K562 (cell line): ENCODE measurements around the gene EFHC1. TPM values are rescaled to one million over a fixed set of nuclear protein-coding genes. Genes with fewer than 3 reads are reported as not detected.

Experiments used
- ATF7 ChIP-seq: fragments of 450-650 bp; IDR thresholded peaks from 2 replicates; pipeline ENCODE4 v1.7.1; 2014; ENCODE audit warnings: mild to moderate bottlenecking, moderate library complexity
- BMI1 ChIP-seq: fragments of 150-350 bp; IDR thresholded peaks from 2 replicates; pipeline ENCODE4 v1.6.1; 2014; ENCODE audit warnings: low read length
- CCAR2 ChIP-seq: fragments of 200-400 bp; formaldehyde crosslinking; IDR thresholded peaks from 2 replicates; pipeline ENCODE4 v1.6.1; 2017; ENCODE audit warnings: mild to moderate bottlenecking, low read depth, low read length
- DMBX1 ChIP-seq: fragments of 250-450 bp; sonication (Bioruptor Pico); IDR thresholded peaks from 2 replicates; pipeline ENCODE4 v1.8.0; 2022; ENCODE audit warnings: inconsistent platforms, mild to moderate bottlenecking, moderate library complexity, borderline replicate concordance
- DPF2 ChIP-seq: fragments of 450-650 bp; IDR thresholded peaks from 2 replicates; pipeline ENCODE4 v1.6.1; 2016
- HDGF ChIP-seq: fragments of 450-650 bp; IDR thresholded peaks from 2 replicates; pipeline ENCODE4 v1.6.1; 2016
- NRF1 ChIP-seq, 2 experiments: fragments of 450-650 bp; IDR thresholded peaks in 1 of 2; conservative IDR thresholded peaks in 1 of 2; 2 replicates each; pipeline ENCODE4 v1.6.1; 2014; ENCODE audit warnings: mild to moderate bottlenecking in 2 of 2
- NUFIP1 ChIP-seq: fragments of 450-650 bp; IDR thresholded peaks from 2 replicates; pipeline ENCODE4 v1.6.1; 2018; ENCODE audit not compliant: partially characterized antibody
- SMARCC2 ChIP-seq: fragments of 450-650 bp; IDR thresholded peaks from 2 replicates; pipeline ENCODE4 v1.6.1; 2017; ENCODE audit warnings: antibody characterized with exemption, moderate library complexity, mild to moderate bottlenecking, low read depth
- SRF ChIP-seq, 2 experiments: fragments of 250-450, 450-650 bp in 1 of 2; sonication (Bioruptor Pico) in 1 of 2; sonication (generic) in 1 of 2; formaldehyde crosslinking; IDR thresholded peaks; 2 replicates each; pipeline versions ENCODE4 v1.5.0 to v1.5.1; 2020 to 2022; ENCODE audit warnings: mild to moderate bottlenecking in 1 of 2, missing genetic modification reagents in 1 of 2
- TAF15 ChIP-seq: fragments of 200-400 bp; formaldehyde crosslinking; IDR thresholded peaks from 2 replicates; pipeline ENCODE4 v1.6.1; 2017; ENCODE audit warnings: mild to moderate bottlenecking, low read depth, low read length, moderate library complexity
- TARDBP ChIP-seq: fragments of 450-650 bp; IDR thresholded peaks from 2 replicates; pipeline ENCODE4 v1.6.1; 2016
- ZNF134 ChIP-seq: fragments of 250-450 bp; sonication (Bioruptor Pico); conservative IDR thresholded peaks from 2 replicates; pipeline ENCODE4 v1.4.0; 2020
- ZNF143 ChIP-seq: sonication (generic); formaldehyde crosslinking; IDR thresholded peaks from 2 replicates; pipeline ENCODE4 v1.9.0; 2022; ENCODE audit warnings: mild to moderate bottlenecking, missing genetic modification reagents
- ZNF445 ChIP-seq: fragments of 250-450 bp; sonication (Bioruptor Pico); IDR thresholded peaks from 2 replicates; pipeline ENCODE4 v1.4.0; 2020; ENCODE audit warnings: low read depth, mild to moderate bottlenecking, moderate library complexity
- ZNF586 ChIP-seq: fragments of 450-650 bp; formaldehyde crosslinking; conservative IDR thresholded peaks from 2 replicates; pipeline ENCODE4 v1.4.0; 2020; ENCODE audit warnings: mild to moderate bottlenecking, moderate library complexity
- ZNF668 ChIP-seq: fragments of 250-450 bp; sonication (Bioruptor Pico); IDR thresholded peaks from 2 replicates; pipeline ENCODE4 v1.8.0; 2022; ENCODE audit warnings: mild to moderate bottlenecking, inconsistent platforms
- polyA plus RNA-seq, 8 experiments: library from polyadenylated mRNA; depleted of rRNA in 4 of 8; stranded (reverse) in 5 of 8; unstranded in 3 of 8; fragments of >200 nt; fragmentation: Nextera tagmentation in 2 of 8; fragmentation: Illumina TruSeq in 1 of 8; extraction: Ambion mirVana in 2 of 8; extraction: Trizol in 1 of 8; gene quantifications; 2 replicates each; pipeline versions ENCODE4 v1.2.1 to v1.2.3, GENCODE V29; 2011 to 2014; ENCODE audit warnings: inconsistent platforms in 1 of 8, missing spikeins in 1 of 8
- total RNA-seq, 7 experiments: library from RNA; depleted of rRNA in 6 of 7; stranded (reverse); fragments of >200 nt in 6 of 7; fragmentation: Illumina TruSeq in 2 of 7; extraction: Trizol in 2 of 7; gene quantifications; 2 replicates each; pipeline versions ENCODE4 v1.2.1 to v1.2.3, GENCODE V29; 2011 to 2021; ENCODE audit warnings: low replicate concordance in 1 of 7
- TF ChIP-seq, protein P1 (sequence below): sonication (generic); formaldehyde crosslinking; IDR thresholded peaks from 2 replicates; pipeline ENCODE4 v1.4.0; 2020; ENCODE audit warnings: mild to moderate bottlenecking, missing genetic modification reagents
- TF ChIP-seq, protein P2 (sequence below): sonication (generic); formaldehyde crosslinking; IDR thresholded peaks from 2 replicates; pipeline ENCODE4 v1.9.0; 2022; ENCODE audit warnings: mild to moderate bottlenecking, missing genetic modification reagents
- TF ChIP-seq, protein P3 (sequence below): fragments of 200-800 bp; sonication (Bioruptor generic); IDR thresholded peaks from 2 replicates; pipeline ENCODE4 v1.6.1; 2017; ENCODE audit warnings: missing genetic modification characterization, missing compliant biosample characterization
- TF ChIP-seq, protein P4 (sequence below): fragments of 200-400 bp; formaldehyde crosslinking; IDR thresholded peaks from 2 replicates; pipeline ENCODE4 v1.6.1; 2017; ENCODE audit warnings: mild to moderate bottlenecking, low read depth, low read length, moderate library complexity
- TF ChIP-seq, protein P5 (sequence below): fragments of 250-450 bp; sonication (Bioruptor Pico); IDR thresholded peaks from 2 replicates; pipeline ENCODE4 v1.5.0; 2021

EFHC1 gene
- total and polyA plus RNA-seq, 9 of the 15 experiments (the other 6 are each of a cell fraction or from before 2014, with no cell fraction given), result 9.5 to 31.0 (median 14.9) TPM

DNA sequence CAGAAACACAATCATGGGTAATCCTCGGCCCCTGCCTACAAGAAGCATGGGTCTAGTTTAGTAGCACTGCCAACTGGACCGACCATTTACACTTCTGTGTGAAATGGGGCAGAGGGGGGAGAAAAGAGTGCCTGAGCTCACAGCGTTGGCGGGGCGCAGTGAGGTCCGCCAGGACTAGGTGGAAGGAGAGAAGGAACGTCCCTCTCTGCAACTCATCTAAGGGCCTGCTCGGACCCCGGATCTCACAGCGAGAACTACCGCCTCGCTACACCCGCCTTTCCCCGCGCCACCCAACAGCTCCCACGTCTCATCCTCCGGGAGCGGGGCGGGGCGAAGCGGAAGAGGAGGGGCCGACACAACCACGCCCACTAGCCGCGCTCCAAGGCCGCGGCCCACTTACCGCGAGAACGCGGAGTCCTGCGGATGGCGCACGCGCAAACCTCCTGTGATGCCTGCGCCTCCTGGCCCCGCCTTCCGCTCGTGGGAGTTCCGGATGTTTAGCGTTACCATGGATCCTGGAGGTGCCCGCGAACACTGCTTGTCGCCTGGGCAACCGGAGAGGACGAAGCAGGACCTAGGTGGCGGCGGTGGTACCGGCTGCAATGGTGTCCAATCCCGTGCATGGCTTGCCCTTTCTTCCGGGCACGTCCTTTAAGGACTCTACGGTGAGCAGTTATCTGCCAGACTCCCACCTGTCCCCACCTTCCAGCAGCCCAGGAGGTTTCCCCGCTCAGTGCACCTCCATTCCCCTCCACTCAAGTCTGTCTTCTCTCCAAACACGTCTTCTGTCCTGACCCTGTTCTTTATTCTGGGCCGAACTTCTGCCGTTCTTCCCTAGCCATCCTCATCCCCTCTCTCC lies at the start of gene EFHC1 (continued):
- TF ChIP-seq, protein P1, sequence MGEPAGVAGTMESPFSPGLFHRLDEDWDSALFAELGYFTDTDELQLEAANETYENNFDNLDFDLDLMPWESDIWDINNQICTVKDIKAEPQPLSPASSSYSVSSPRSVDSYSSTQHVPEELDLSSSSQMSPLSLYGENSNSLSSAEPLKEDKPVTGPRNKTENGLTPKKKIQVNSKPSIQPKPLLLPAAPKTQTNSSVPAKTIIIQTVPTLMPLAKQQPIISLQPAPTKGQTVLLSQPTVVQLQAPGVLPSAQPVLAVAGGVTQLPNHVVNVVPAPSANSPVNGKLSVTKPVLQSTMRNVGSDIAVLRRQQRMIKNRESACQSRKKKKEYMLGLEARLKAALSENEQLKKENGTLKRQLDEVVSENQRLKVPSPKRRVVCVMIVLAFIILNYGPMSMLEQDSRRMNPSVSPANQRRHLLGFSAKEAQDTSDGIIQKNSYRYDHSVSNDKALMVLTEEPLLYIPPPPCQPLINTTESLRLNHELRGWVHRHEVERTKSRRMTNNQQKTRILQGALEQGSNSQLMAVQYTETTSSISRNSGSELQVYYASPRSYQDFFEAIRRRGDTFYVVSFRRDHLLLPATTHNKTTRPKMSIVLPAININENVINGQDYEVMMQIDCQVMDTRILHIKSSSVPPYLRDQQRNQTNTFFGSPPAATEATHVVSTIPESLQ (CRISPR knock-in tag), result no peak
- TF ChIP-seq, protein P2, sequence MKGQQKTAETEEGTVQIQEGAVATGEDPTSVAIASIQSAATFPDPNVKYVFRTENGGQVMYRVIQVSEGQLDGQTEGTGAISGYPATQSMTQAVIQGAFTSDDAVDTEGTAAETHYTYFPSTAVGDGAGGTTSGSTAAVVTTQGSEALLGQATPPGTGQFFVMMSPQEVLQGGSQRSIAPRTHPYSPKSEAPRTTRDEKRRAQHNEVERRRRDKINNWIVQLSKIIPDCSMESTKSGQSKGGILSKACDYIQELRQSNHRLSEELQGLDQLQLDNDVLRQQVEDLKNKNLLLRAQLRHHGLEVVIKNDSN (CRISPR knock-in tag), result no peak
- TF ChIP-seq TAF15 (no peak), ZNF134 (no peak), CCAR2 (no peak), BMI1 (peak; percentile 92), ZNF668 (no peak), NRF1 (conservative IDR thresholded peaks at IDR 0.05 in 1 of 2, IDR thresholded peaks at IDR 0.05 in 1 of 2) (peak; percentile 90 to 92), HDGF (no peak), SRF (CRISPR knock-in tag; IDR thresholded peaks at IDR 0.05) (0 out of 4 replicates have a peak, but pooled peaks of 1 of the 2 experiments have one; percentile 46), ATF7 (peak; percentile 49), DPF2 (no peak), ZNF445 (CRISPR knock-in tag) (no peak), SMARCC2 (no peak), NUFIP1 (no peak), ZNF586 (no peak), ZNF143 (no peak), TARDBP (no peak), DMBX1 (no peak)
- TF ChIP-seq, protein P3, sequence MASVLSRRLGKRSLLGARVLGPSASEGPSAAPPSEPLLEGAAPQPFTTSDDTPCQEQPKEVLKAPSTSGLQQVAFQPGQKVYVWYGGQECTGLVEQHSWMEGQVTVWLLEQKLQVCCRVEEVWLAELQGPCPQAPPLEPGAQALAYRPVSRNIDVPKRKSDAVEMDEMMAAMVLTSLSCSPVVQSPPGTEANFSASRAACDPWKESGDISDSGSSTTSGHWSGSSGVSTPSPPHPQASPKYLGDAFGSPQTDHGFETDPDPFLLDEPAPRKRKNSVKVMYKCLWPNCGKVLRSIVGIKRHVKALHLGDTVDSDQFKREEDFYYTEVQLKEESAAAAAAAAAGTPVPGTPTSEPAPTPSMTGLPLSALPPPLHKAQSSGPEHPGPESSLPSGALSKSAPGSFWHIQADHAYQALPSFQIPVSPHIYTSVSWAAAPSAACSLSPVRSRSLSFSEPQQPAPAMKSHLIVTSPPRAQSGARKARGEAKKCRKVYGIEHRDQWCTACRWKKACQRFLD (CRISPR knock-in tag), result no peak
- TF ChIP-seq, protein P4, sequence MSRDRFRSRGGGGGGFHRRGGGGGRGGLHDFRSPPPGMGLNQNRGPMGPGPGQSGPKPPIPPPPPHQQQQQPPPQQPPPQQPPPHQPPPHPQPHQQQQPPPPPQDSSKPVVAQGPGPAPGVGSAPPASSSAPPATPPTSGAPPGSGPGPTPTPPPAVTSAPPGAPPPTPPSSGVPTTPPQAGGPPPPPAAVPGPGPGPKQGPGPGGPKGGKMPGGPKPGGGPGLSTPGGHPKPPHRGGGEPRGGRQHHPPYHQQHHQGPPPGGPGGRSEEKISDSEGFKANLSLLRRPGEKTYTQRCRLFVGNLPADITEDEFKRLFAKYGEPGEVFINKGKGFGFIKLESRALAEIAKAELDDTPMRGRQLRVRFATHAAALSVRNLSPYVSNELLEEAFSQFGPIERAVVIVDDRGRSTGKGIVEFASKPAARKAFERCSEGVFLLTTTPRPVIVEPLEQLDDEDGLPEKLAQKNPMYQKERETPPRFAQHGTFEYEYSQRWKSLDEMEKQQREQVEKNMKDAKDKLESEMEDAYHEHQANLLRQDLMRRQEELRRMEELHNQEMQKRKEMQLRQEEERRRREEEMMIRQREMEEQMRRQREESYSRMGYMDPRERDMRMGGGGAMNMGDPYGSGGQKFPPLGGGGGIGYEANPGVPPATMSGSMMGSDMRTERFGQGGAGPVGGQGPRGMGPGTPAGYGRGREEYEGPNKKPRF, result no peak
- TF ChIP-seq, protein P5, sequence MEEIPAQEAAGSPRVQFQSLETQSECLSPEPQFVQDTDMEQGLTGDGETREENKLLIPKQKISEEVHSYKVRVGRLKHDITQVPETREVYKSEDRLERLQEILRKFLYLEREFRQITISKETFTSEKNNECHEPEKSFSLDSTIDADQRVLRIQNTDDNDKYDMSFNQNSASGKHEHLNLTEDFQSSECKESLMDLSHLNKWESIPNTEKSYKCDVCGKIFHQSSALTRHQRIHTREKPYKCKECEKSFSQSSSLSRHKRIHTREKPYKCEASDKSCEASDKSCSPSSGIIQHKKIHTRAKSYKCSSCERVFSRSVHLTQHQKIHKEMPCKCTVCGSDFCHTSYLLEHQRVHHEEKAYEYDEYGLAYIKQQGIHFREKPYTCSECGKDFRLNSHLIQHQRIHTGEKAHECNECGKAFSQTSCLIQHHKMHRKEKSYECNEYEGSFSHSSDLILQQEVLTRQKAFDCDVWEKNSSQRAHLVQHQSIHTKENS (CRISPR knock-in tag), result no peak
